Peyer's patch (tissue), 4 donors: ENCODE results near the gene BMP6.

Experiments used
- POLR2A ChIP-seq, 2 donors: fragments of 450-650 bp; IDR thresholded peaks; one replicate each; pipeline ENCODE4 v1.5.1; 2017; ENCODE audit warnings: antibody characterized with exemption in 2 of 2, mild to moderate bottlenecking in 2 of 2, moderate library complexity in 2 of 2
- TF ChIP-seq, protein P1 (sequence below), 6 experiments: fragments of 450-650 bp in 4 of 6; fragments of 200-600 bp in 2 of 6; sonication (generic) in 1 of 6; IDR thresholded peaks; one replicate each; pipeline ENCODE4 v1.5.1; 2017 to 2019; ENCODE audit warnings: antibody characterized with exemption in 6 of 6, mild to moderate bottlenecking in 3 of 6, moderate library complexity in 1 of 6

GRCh38 chr6:7910654-7911344 lies 184.9 kb downstream of the BMP6 start, which contains the start of gene TXNDC5:
- TF ChIP-seq, protein P1, sequence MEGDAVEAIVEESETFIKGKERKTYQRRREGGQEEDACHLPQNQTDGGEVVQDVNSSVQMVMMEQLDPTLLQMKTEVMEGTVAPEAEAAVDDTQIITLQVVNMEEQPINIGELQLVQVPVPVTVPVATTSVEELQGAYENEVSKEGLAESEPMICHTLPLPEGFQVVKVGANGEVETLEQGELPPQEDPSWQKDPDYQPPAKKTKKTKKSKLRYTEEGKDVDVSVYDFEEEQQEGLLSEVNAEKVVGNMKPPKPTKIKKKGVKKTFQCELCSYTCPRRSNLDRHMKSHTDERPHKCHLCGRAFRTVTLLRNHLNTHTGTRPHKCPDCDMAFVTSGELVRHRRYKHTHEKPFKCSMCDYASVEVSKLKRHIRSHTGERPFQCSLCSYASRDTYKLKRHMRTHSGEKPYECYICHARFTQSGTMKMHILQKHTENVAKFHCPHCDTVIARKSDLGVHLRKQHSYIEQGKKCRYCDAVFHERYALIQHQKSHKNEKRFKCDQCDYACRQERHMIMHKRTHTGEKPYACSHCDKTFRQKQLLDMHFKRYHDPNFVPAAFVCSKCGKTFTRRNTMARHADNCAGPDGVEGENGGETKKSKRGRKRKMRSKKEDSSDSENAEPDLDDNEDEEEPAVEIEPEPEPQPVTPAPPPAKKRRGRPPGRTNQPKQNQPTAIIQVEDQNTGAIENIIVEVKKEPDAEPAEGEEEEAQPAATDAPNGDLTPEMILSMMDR (IDR thresholded peaks at IDR 0.05): no peak
- peak in 1 of 2 donors; percentile 57 for TF ChIP-seq POLR2A (IDR thresholded peaks at IDR 0.05)
